ENCODE measurements around the gene RBM4.
"Not testable (repeated sequence)": the region's sequence is repeated elsewhere in the genome, so short reads cannot be mapped to it uniquely, and the experiment has no call there.

The RBM4 gene

DNA sequence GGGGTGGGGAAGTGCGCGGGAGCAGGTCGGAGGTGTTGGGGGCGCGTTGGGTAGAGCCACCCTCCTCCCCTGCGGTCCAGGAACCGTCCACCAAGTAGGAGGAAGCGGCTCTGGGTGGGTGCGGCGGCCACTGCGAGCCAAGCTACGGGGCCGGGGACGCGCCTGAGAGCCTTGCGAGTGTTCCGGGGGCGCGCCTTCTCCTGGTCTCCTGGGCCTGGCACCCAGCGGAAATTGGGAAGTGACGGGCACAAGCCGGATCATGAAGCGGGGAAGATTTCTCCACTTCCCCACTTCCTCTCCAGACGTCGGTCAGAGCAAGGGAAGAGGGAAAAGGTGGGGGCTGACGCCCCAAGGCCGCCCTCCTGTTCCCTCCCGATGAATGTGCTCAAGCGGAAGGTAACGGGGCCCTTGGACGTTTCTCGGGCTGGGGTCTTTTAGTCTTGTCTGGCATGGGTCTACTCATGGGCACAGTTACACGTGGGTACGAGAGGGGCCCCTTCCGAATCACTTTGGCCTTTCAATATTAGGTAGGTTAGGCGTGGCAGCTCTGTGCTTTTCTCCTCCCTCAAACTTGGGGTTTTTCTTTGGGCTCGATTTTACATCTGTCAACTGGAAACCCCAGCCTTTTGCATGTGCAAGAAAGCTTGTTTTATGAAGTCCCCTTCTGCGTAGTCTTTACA is 21.2 kb upstream of the RBM4 start:
- peak; percentile 52 to 60 for DNase-seq

DNA sequence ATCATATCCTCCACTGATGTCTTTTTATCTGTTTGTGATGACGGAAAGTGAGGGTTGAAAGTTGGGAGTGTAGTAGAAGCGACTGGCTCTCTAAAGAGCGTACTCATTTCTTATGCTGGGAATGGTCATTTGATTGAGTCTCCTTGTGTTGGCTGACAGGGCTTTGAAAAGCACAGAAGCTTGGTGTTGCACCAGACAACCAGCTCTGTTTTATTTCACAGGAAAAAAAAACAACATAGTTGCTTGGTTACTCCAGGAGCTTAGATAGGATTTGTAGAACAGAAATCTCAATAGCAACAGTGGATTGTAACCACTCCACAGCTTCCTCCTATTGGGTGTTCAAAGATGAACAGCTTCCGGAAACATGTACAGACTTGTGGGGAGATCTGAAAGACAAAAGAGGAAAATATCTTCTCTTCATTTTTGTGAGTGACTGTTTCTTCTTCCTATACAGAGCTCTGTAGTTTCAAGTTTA is 19.4 kb upstream of the RBM4 start:
- no peak for DNase-seq

DNA sequence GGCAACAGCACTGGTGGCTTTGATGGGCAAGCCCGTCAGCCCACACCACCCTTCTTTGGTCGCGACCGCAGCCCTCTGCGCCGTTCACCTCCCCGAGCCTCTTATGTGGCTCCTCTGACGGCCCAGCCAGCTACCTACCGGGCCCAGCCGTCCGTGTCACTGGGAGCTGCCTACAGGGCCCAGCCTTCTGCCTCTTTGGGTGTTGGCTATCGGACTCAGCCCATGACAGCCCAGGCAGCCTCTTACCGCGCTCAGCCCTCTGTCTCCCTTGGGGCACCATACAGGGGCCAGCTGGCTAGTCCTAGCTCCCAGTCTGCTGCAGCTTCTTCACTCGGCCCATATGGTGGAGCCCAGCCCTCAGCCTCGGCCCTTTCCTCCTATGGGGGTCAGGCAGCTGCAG is 14.1 kb upstream of the RBM4 start:
- no peak for DNase-seq

DNA sequence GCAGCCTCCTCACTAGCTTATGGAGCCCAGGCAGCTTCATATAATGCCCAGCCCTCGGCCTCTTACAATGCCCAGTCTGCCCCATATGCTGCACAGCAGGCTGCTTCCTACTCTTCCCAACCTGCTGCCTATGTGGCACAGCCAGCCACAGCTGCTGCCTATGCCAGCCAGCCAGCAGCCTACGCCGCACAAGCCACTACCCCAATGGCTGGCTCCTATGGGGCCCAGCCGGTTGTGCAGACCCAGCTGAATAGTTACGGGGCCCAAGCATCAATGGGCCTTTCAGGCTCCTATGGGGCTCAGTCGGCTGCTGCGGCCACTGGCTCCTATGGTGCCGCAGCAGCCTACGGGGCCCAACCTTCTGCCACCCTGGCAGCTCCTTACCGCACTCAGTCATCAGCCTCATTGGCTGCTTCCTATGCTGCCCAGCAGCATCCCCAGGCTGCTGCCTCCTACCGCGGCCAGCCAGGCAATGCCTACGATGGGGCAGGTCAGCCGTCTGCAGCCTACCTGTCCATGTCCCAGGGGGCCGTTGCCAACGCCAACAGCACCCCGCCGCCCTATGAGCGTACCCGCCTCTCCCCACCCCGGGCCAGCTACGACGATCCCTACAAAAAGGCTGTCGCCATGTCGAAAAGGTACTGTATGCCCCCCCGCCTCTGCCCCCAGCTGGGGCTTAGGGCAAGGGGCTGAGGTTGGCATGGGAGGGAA is 13.3 kb upstream of the RBM4 start:
- DNase-seq = no peak

DNA sequence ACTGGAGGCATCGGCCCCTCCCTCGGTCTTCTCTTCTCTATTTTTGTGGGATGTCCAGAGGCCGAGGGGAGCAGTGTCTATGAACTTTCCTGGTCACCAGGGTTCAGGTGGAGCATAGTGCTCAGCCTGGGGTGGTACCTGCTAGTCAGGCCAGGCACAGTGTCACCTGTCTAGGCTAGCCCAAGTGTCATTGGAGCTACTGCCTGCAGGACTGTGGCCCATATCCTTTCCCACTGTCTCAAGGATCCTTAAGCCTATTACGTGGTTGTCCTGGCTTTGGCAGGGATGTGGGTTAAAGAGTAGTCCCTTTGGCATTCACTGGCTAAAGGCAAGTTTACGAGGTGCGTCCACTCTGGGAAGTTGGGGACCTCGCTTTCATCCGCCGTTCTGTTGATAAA is 12.8 kb upstream of the RBM4 start:
- DNase-seq = no peak

DNA sequence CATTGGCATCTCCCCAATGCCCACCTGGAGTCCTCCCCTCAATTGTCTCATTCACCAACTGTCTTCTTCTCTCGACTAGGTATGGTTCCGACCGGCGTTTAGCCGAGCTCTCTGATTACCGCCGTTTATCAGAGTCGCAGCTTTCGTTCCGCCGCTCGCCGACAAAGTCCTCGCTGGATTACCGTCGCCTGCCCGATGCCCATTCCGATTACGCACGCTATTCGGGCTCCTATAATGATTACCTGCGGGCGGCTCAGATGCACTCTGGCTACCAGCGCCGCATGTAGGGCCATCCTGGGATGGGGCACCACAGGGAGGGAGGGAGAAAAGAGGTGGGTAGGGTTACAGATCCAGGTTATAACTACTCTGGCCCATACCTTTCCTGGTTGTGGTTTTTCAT is 12.1 kb upstream of the RBM4 start:
- no peak for DNase-seq

DNA sequence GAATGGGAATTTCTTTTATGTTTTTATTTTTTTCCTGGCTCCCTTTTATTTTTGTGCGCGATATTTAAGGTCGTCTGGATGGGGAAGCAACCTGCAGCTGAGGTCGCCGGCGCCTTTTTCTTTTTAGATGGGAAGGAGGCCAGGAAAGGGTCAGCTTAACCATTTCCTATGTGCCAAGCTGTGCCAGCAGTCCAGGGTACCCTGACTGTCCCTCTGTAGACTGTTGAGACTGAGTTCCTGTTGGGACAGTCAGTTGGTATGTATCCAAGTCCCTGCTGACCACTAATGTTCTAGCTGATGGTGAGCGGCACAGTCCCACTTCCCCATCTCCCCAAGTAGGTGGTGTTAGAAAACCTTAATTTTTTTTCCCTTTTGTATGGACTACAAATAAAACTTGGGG is 11.6 kb upstream of the RBM4 start:
- DNase-seq = no peak

DNA sequence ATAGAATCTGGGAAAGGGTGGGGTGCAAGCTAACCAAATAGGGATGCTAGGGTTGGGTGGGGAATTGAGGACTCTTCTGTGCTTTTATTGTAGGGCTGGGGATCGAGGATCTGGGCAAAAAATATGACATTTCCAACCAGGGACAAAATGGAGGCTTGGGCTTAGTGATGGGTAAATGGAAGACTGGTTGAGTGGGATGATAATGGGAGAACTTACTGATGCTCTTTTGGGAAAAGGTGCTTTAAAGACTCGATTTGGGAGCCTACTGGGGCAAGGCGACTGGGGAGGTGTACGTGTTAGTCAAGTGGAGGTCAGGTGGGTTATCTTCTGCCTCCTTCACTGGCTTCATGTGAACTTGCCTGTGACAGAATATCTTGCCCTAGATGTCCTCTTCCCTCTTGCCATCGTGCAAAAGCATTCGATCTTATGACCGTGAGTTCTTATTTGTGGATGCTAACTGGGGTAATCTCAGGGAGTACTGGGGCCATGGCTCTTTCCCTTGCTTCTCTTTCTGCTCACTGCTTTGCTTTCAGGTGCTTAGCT is 10.4 kb upstream of the RBM4 start:
- no peak for DNase-seq

DNA sequence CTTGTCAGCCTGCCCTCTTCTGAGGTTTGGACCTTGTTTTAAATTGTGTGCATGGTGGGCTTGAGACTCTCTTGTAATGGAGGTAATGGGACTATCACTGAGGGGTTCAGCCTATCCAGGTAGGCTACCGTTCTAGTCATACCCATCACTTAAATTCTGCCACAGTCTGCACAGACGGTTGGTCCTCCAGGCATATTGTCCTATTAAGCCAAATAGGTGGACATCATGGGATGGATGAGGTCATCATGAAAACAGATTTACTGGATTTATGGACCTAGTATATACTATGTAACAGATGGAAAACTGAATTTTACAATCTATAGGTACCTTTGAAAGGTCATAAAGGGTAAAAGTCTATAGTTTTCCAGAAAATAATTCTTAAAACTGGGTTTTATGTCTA is 9.1 kb upstream of the RBM4 start:
- no peak for DNase-seq

DNA sequence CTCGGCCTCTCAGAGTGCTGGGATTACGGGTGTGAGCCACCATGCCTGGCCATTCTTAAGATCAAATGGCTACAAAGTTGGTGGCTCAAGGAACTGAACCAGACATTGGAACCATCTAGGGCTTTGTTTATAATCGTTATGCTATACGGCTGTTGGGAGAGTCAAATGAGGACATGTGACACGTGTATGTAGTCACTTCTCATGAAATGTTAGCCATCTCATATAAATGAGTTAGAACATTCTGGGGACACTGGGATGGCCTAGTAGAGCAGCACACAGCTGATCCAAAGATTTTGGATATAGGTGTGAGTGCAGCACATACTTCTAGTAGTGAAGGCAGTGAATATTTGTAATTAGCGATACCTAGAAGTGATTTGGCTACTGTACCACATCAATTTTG is 6.6 kb upstream of the RBM4 start:
- DNase-seq = no peak

DNA sequence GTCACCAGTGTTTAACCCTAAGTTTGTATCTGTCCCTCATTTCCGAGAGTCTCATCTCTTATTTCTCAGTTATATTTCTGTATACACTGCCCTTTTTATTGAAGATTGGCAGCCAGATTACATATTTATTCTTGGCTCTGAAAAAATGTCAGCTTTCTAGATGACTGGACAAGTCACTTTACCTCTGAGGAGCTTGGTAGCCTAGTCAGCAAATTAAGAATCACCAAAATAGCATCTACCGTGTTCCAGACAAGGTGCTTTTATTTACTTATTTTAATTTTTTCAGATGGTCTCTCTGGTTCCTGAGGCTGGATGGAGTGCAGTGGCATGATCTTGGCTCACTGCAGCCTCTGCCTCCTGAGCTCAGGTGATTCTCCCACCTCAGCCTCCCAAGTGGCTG is 5.6 kb upstream of the RBM4 start:
- no peak for DNase-seq

DNA sequence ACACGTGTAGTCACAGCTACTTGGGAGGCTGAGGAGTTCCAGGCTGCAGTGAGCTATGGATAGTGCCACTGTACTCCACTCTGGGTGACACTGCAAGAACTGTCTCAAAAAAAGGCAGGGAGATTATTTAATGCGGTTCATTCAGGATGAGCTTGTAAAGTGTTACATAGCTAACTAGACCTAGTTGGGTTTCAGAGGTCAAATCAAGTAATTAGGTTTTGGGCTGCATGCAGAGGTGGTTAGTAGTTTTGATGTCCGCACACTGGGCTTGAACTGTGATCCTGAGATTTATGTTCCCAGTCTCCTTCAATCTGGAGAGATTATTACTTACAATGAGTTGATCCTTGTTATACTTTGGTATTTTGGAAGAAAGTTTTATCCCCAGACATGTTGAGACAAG is 2.1 kb upstream of the RBM4 start:
- no peak for DNase-seq

DNA sequence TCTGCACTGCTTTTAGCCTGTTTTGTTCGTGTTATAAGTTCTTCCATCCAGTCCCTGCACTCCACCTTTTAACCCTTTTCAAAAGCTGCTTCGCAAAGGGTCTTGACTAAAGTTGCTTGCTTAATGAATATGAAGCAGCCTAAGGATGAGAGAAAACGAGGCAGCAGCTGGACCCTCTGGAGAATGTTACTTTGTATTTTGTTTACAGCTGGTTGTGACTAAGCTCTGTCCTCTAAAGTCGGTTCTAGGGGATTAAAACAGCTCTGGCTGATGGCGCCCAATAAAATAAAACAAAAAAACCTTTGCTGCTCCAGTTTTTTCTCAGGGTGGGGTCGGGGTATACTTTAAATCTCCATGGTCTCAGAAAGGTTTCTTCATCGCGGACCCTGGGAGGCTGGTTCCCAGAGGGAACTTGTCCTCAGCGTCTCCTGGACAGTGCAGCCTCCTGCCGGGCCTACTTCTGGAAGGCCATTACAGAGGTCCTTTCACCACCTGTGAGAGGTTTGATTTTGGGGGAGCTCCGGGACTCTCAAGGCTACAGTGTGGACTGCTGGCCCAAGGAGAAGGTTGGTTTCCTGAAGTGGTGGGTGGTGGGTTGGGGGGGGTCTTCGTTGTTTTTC is 836 bp upstream of the RBM4 start:
- no peak for DNase-seq

DNA sequence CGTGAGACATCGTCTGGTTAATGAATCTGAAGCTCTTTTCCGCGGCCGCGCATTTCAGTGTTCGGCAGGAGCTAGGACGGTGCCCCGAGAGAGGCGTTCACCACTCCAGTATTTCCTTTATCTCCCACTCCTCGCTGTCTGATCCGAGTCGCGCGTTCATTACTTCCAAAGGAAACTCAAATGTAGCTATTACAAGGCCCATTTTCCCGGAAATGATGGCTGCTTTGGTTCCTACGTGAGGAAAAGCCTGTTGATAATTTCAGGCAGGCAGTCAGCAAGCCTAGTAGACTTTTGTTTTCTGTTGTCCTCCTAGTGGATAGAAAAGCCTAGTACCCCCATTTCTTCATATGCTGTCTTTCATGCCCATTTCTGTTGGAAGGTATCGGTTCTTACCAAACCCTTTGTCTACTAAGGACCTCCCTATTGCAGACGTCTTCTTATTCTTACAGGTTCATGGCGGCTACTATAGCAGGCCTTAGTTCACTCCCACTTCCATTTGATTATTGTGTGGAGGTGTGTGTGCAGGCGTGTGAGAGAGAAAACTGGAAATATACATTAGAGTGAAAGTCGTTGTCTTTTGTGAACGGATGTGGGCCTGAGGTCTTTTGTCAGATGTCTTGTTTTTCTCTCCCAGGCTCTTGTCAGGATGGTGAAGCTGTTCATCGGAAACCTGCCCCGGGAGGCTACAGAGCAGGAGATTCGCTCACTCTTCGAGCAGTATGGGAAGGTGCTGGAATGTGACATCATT is 737 bp downstream of the RBM4 start:
- DNase-seq = peak in 1 of 2 experiments; percentile 54

DNA sequence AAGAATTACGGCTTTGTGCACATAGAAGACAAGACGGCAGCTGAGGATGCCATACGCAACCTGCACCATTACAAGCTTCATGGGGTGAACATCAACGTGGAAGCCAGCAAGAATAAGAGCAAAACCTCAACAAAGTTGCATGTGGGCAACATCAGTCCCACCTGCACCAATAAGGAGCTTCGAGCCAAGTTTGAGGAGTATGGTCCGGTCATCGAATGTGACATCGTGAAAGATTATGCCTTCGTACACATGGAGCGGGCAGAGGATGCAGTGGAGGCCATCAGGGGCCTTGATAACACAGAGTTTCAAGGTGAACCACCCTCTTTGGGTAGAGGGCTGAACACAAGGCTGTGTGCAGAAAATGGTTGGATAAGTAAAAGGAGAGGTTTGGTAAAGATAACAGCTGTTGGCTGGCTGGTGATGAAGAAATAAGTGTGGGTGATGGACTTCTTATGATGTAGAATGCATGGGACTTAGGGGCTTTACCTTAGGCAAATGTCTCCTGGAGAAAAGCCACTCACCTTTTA is 1.4 kb downstream of the RBM4 start:
- DNase-seq = not testable (repeated sequence)

DNA sequence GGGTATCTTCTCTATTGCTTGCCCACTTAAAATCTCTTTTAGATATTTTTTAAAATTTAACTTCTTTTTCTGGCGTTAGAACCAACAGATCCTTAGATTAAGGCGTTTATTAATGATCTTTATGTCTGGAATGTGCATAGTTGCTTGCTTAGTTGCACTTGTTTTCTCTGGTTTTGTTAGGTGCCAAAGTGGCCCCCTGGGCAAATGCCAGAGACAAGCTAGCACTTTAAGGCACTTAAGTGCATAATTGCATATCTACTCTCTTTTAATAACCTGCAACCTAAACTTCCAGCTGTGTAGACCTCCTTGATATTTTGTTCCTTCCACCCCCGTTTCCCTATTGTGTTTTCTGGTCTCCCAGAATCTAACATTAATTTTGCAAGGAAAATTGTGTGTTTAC is 3.3 kb downstream of the RBM4 start:
- DNase-seq = no peak

DNA sequence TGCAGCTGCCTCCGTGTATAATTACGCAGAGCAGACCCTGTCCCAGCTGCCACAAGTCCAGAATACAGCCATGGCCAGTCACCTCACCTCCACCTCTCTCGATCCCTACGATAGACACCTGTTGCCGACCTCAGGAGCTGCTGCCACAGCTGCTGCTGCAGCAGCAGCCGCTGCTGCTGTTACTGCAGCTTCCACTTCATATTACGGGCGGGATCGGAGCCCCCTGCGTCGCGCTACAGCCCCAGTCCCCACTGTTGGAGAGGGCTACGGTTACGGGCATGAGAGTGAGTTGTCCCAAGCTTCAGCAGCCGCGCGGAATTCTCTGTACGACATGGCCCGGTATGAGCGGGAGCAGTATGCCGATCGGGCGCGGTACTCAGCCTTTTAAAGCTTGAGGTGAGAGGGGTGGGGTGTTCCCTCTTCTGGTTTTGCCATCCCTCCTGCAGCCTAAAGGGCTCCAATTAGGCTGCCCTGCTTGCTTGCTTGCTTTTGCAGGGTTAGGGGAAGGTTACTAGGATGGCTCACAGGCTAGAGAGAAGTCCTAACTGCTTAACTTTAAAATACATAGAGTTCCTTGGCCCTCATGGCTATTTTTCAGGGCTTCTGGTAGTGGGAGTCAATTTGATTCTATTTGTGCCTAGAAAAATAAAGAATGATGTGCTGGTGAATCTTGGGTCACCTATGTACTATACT is 5.4 kb downstream of the RBM4 start:
- no peak for DNase-seq

DNA sequence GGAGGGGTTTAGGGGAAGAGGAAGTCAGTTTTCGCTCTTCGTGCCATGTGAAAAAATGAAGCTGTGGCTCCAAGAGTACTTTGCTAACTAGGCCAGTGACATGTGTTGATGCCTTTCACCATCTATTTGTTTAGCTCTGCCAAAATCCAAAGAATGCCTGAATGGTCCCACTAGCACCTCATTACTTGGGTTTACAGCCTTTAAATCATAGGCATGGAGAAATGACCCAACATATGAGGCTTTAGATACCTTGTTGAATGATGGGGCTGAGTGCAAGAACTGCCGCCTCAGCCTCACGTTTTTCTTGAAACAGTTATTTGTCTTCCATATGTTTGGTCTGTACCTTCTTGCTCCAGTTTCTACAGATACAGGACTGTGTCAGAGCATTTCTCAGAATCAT is 8.3 kb downstream of the RBM4 start:
- DNase-seq = no peak

DNA sequence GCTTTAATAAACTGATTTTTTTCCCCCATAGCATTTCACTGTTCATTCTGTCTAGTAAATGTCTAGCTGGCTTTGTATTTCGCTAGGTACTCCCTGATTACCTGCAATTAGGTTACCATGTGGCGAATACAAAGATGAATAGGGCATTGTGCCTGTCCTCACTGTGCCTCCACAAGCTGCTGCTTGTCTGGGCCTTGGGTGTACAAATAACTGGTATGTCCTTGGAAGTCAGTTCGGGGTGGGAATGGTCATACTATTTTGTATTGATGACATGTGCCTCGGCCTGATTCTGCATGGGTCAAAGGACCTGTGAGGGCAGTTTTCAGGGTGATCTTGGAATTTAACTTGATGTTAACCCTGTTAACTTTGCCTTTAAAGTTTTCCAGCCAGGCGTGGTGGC is 11.4 kb downstream of the RBM4 start:
- DNase-seq = no peak

DNA sequence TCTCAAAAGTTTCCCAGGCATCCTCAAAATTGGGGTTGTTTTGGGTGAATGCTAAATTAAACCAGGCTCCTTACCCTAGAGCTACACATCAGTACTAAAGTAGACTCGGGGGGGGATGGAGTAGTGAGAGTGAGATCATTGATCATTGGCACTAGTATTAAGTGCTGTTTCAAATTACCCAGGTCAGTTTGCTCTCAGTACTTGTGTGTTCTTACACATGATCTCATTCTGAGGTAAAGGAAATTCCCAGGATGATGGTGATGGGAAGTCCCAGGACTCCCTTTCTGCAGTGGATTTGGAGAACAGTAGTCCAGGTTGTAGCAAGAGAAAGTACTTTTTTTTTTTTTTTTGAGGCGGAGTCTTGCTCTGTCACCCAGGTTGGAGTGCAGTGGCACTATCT is 12.5 kb downstream of the RBM4 start:
- no peak for DNase-seq

DNA sequence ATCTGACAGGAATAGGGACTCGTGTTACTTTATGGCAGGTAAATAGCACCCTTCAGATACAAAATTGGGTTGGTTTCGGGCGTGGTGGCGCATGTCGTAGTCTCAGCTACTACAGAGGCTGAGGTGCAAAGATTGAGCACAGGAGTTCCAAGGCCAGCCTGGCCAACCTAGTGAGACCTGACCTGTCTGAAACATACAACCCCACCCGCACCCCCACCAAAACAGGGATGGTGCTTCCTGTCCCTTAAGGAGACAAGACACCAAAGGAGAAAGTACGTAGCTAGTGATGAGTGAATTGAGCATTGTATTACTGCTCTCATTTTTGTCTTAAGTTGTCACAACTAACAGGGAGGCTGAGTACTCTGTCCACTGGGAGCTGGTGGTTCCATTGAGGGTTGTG is 14.1 kb downstream of the RBM4 start:
- no peak for DNase-seq

DNA sequence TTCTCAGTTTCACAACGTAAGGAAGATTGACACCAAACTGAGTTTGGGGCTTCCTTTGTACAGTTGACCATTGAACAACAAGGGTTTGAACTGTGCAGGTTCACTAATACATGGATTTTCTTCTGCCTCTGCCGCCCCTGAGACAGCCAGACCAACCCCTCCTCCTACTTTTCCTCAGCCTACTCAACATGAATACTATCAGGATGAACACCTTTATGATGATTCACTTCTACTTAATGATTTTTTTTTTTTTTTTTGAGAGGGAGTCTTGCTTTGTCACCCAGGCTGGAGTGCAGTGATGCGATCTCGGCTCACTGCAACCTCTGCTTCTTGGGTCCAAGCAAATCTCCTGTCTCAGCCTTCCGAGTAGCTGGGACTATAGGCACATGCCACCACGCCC is 14.6 kb downstream of the RBM4 start:
- no peak for DNase-seq

DNA sequence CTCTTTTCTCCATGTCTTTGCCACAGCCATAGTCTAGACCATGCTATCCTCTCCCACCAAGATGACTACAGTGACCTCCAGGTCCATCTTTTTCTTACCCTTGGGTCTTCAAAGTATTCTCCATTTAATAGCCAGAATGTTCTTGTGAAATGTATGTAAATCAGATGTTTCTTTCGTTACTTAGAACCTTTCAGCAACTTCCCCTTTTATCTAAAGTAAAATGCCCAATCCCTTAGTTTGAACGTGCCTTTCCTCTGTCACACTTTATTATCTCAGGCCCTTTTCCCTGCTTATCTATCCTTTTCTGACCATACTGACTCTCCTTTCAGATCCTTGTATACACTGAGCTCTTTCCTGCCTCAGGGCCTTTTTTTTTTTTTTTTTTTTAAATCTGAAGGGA is 21.3 kb downstream of the RBM4 start:
- DNase-seq = no peak
